ENCODE results near the gene CRADD.
"Not testable (repeated sequence)": the region's sequence is repeated elsewhere in the genome, so short reads cannot be mapped to it uniquely, and the experiment has no call there.

CRADD gene

DNA sequence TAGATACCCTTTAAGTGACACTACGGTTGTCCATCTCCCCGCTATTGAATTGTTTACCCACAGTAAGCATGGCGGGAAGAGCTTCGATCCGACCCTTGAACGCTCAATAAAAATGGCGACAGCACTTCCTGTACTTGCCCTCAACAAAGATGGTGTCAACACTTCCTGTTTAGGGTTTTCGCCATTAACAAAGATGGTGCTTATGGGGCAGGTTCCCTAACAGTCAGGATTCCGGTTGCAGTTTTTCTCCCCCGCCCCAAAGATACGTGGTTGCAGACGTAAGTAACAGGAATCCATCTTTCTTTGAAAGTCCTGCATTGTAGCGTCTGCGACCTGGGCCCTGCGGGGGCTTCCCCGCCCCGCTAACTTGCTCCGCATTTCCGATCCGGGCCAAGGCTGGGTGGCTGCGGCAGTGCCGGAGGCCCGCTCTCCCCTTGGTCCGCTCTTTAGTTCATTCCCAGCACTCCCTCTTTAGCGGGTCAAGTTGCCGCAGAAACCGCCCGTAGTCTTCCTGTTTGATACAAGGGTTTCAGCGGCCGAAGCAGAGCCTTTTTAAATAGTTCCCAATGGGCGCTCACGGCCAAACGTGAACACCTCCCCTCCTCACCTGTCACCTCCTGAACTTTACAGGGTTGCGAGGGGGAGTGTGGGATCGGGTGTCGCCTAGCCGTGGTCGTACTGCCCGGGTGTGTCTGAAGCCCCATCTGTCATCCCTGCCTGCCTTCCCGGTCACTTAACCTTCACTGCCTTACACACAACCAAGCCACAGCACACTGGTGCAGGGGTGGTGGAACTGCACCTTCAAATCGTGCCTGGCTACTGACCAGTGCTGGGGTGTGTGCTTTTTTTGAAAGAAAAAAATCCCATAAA lies at the start of gene CRADD:
Gene CRADD (plus strand): TSS at position 181 of the 870 bp plus-strand sequence.
- peak; percentile 99 for DNase-seq

DNA sequence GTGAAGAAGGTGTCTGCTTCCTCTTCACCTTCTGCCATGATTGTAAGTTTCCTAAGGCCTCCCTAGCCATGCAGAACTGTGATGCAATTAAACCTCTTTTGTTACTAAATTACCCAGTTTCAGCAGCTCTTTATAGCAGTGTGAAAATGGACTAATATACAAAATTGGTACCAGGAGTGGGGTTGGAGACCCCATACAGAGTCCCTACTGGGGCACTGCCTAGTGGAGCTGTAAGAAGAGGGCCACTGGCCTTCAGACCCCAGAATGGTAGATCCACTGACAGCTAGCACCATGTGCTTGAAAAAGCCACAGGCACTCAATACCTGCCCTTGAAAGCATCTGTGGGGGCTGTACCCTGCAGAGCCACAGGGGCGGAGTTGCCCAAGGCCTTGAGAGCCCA lies 44.8 kb upstream of the CRADD start:
- DNase-seq: no peak

DNA sequence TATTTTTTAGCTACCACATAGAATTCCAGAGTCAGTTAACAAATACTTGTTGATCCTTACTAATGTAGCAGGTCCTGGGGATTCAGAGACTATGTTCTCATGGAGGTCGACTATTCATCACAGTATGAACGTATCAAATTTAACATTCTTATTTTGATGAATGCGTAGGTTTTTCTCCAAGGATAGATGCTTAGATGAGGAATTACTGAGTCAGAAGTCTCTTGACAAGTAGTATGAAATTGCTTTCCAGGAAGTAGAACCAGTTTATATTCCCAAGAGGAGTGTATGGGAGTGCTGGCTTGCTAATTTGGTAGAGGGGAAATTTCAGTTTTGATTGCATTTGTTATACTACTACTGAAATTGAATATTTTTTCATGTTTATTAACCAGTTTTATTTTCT lies 42.8 kb upstream of the CRADD start:
- no peak for DNase-seq

DNA sequence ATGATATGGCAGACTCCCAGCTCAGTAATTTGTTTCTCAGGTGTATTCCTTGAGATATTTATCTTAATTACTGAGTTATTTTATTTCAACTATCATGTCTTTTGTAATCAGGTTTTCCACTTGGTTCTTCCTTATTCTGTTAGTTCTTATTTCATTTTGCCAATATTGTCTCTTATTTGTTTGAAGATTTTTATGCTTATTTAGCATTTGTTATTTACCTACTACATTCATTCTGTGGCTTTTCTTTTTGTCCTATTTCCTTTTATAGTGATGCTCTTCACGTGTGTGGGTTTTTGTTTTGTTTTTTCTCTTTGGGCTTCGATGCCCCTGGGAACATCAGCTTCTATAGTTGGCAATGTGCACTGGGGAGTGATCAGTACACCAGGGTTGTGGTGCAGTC lies 40.5 kb upstream of the CRADD start:
- no peak for DNase-seq

DNA sequence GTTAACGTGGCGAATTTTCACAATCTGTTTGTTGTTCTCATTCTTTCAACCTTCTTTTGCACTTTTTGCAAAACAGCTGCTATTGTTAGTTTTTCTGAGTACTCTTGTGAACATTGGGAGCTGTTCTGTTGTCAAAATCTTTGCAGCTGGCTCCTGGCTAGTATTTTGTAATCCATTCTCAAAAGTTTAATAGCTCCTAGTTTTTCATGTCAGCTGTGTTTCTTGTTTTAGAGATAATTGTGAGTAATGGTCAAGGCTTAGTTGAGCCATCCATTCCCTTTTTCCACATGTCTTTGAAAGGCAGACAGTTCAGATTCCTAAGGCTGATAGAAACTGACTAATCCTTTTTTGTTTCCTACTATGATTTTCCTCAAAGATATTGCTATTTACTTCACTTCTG lies 39.1 kb upstream of the CRADD start:
- no peak for DNase-seq

DNA sequence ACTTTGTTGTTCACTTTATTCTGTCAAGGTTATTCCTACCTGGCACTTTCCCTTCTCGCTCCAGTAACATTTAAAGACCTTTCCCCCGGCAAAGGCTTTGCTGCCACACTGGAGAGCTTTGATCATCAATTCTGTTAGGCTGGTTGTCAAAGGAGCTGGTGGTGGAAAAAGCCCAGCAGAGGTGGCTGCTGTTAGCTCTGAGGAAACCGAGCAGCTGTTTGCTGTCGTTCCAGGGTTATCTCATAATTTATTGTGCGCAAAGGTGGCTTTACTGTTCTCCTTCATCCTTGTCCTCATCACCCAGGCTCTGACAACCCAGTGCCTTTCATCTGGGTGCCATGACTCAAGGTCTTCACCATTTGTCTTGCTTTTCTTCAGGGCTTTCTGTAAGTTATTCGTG lies 38.2 kb upstream of the CRADD start:
- DNase-seq: no peak

DNA sequence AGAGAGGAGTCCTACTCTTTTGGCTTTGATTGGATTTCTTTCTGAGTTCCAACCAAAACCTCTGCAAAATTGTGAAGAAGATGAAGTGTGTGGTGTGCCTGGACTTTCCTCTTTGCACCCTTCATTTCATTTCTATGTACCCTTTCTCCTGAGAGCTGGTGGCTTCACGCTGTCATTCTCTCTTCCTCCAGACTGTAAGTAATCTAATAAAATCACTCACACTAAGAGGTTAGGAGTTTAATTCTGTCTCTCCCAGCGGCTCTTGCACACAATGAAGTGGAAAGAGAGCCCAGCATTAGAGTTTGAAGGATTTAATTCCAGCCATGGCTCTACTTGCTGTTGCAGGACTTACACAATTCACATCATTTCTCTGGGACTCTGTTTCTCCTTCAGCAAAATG lies 37.8 kb upstream of the CRADD start:
- DNase-seq: no peak

DNA sequence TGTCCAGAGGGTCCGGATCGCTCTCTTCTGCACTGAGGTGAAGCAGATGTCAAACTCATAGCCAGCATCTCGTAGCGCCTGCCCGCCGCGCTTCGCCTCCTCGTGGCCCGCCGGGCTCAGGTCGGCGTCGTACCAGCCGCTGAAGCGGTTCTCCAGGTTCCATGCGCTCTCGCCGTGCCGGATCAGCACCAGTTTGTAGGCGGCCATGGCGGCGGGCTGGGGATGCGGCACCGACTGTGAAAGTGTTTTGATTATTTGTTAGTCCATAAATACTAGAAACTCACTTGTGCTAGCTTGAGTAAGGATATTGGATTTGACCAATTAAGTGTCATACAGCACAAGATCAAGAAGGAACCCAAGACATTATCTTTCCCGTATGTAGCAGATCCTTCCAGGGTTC lies 35.8 kb upstream of the CRADD start:
- not testable (repeated sequence) for DNase-seq

DNA sequence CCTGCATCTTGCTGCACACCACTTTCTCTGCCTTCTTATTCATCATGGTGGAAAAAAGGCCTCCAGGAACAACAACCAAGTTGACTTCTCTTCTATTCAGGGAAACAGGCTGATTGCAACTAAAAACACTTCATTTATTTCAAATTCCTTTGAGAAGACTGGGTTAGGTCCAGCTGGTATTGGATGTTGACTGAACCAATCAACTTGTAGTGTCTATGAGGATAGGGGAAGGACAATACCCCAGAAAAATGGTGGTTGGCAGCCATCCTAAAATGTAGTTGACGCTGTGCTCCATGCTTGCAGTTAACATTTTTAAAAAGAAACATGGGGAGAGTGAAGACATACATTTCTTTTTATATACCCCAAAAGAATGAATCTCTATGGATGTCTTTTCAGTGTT lies 34.4 kb upstream of the CRADD start:
- no peak for DNase-seq

DNA sequence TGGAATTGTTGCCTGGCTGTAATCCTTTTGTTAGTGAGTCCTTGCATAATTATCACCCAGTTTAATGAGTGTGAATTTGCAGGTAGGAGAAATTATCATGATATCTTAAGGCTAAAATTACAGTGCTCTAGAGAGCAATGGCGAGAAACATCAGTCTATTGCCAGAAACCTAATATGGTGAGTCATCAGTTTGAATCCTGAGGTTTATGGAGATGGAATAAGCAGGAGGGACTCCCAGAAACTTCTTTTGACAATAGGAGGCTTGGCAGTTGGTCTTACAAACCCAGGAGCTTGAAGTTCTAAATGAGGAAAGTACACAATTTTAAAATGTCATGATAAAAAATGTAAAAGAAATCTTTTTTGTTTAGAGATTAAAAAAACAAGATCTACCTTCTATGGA lies 31.5 kb upstream of the CRADD start:
- no peak for DNase-seq

DNA sequence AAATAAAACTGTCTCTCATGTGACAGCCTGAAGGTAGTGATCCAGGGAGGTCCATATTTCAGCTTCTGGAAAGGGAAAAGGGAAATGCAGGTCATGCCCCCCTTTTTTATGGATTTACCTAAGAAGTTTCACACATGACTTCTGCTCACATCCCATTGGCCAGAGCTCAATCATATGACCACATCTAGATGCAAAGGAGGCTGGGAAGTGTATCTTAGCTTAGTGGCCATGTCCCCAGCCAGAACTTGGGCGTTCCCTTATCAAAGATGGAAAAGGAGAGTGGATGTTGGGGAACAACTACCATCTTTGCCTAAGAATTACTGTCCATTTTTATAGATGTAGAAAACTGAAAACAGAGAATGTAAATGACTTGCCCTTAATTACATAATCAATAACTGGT lies 26.5 kb upstream of the CRADD start:
- DNase-seq: no peak

DNA sequence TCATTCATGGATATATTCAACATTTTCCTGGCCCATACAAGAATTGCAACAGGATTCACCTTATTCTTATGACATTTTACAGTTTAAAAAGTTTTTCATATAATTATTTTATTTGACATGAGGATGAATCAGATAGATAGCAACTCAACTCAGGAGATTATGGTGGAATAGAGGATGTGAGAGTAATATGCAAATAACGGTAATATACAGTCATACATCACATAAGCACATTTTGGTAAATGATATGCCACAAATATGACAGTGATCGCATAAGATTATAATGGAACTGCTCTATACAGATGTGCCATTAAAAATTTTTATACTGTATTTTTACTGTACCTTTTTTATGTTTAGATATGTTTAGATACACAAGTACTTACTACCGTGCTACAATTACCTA lies 24.1 kb upstream of the CRADD start:
- DNase-seq: no peak

DNA sequence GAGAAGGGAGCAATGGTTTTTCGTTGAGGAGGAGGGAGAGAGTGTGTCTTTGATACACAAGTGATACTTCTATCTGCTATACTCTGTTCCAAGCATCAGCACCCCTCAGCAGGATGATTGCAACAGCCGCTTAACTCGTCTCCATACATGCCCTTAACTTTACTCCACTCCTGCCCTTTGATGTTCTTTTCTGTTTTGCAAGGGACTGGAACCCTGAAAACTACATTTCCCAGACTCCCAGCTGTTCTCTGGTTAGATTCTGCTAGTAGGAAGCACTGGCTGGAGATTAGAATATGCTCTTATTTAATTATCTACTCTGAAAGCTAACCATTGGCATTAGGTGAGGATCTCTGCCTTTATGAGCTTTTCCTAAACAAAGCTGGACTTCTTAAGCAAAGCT lies 23.5 kb upstream of the CRADD start:
- DNase-seq: no peak

DNA sequence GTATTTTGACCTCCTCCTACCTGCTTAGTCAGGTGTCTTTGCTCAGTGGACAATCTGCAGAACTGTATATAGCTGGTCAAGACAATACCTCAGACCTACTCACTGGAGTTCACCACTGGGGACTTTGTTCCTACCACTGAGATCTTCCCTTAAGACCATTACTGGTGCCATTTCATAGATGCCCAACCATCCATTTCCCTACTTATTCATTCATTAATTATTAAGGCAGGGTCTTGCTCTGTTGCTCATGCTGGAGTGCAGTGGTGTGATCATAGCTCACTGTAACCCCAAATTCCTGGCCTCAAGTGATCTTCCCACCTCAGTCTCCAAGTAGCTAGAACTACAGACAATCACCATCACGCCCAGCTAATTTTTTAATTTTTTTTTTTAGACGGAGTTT lies 22.8 kb upstream of the CRADD start:
- no peak for DNase-seq

DNA sequence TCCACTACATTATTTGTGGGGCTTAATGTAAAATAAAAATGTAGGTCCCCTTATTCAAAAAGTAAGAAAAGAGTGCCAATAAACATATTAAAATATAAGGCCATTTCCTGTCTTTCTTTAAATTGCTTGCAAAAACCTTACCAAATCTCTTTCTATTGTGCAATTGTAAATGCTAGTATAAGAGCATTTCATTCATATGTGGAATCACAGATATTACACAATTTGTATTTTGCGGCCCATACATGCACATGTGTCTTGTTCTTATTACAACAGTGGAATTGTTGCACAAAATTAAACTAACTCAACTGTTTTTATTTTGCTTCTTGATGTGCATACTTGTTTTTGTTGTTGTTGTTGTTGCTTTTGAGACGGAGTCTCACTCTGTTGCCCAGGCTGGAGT lies 20.1 kb upstream of the CRADD start:
- DNase-seq: no peak

DNA sequence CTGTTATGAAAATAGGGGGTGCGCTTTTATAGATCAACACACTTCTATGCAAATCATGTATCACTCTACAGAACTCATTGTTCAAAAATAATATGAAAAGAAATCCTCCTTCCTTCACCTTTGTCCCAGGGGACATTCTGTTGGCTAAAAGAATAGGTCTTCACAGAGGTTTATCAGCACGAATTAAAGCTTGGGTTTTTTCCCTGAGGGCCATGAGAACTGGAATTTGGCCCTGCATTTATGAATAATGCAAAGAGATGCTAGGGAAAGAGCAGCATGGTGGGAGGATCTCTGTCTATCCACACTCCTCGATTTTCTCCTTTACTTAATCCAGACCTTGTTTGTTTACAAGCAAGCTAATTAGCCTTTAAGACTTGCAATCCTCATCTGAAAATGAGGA lies 16.2 kb upstream of the CRADD start:
- DNase-seq: no peak

DNA sequence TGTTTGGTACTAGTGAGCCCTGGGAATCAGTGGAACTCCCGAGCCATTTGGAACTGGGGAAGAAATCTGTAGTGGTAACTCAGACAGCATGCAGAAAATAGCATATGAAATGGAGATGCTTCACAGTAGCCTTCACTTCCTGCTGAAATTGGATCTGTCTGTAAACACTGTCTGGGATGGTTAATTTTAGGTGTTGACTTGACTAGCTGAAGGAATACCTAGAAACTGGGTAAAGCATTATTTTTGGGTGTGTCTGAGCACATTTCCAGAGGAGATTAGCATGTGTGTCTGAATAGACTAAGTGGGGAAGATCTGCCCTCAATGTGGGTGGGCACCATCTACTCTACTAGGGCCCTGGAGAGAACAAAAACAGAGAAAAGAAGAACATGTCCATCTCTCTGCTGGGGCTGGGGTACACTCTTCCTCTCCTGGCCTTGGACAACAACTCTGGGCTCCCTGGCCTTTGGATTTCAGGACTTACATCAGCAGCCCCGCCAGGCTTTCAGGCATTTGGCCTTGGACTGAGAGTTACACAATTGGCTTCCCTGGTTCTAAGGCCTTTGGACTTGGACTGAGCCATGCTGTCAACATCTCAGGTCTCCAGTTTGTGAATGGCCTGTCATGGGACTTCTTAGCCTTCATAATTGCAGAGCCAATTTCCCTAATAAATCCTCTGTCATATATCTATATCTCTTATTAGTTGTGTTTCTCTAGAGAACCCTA lies 14.0 kb upstream of the CRADD start:
- peak; percentile 72 for DNase-seq

DNA sequence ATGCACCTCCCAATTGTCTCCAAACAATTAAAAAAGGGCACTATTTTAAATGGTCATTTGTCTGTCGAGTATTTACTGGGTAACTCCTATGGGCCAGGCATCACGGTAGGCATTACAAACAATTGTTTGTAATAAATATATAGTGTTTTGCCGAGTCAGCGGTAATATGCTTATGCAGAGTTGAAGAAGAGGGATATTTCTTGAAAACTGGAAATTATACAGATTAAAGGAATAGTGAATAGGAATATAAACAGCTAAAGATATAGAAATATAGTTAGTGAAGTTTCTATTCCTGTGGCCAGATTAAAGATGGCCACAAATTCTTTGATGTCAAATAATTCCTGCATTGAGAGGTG lies 13.5 kb upstream of the CRADD start:
- DNase-seq: no peak

DNA sequence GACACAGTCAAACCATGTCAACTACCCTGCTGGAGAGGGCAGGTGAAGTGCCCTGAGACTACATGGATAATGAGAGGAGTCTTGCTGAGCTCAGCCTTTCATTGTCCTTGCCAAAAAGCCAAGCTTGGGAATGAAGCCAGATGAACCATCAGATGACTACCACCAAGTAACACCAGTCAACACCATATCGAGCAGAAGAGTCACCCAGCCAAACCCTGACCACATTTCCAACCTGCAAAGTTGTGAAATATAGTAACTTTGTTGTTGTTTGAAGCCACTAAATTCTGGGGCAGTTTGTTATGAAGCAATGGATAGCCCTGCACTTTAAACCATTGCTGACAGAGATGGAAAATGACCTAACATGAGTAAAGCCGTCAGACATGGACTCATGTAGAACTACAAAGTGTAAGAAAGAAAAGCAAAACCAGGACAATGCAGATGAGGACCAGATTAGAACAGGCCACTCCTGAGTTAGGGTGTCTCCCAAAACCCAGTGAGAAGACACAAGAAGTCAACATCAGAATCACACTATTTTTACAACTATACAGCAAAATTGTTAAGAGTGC lies 12.5 kb upstream of the CRADD start:
- DNase-seq: no peak

DNA sequence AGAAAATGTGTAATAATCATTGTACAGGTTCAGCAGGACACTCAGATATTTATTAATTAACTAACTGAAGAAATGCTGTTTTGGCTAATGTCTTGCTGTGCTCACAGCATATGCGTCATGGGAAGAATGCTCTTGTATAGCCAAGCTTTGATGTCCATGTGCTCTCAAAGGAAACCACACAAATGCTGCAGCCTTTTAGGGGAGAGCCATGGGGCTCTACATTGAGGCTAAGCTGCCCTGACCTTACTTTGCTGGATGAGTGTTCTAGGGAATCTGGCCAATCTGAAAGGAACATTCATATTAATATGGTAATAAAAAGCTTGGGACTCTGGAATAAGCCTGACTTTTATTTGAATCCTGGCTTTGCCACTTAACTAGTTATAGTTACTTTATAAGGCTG lies 9.5 kb upstream of the CRADD start:
- no peak for DNase-seq

DNA sequence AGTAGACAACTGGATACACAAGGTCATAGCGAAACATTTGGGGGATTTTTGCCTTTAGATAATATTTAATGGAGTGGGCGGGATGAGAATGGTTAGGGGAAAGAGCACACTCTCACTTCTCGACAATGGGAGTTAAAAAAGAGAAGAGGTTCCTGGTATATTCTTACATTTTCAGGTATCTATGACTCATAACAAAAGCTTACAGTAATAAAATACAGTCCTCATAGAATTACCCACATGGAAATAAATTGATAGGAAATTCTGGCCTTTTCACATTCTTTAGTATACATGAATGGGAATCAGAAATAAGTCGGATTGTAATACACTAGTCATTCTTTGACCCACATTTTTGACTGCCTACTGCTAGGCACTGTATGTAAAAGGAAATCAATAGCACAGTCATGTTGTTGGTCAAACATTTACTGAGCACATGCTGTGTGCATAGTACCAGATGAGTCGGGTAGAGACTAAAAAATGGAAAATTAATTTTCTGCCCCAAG lies 8.2 kb upstream of the CRADD start:
- DNase-seq: no peak

DNA sequence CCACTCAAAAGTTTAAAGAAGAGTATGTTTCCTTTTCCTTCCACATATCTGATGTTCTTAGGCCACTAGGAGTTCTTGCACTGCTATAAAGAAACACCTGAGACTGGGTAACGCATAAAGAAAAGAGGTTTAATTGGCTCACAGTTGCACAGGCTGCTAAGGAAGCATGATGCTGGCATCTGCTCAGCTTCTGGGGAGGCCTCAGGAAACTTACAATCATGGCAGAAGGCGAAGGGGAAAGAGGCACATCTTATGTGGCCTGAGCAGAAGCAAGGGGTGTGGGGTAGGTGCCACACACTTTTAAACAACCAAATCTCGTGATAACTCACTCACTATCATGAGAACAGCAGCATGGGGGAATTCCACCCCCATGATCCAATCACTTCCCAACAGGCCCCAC lies 7.7 kb upstream of the CRADD start:
- DNase-seq: no peak

DNA sequence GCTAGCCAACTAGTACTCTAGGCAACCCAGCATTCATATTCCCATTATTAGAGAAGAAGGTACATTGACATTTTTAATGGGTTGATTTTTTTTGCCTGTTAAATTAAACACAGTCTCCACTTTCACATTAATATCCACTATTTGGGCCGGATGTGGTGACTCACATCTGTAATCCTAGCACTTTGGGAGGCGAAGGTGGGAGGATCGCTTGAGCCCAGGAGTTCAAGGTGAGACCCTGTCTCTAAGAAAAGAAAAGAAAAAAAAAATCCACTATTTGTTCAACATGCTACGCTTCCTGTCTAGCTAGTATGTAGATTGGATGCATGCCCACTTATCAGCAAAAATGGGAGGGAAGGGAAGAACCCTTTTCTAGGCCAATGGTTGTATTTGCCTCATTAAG lies 7.1 kb upstream of the CRADD start:
- peak; percentile 44 for DNase-seq

DNA sequence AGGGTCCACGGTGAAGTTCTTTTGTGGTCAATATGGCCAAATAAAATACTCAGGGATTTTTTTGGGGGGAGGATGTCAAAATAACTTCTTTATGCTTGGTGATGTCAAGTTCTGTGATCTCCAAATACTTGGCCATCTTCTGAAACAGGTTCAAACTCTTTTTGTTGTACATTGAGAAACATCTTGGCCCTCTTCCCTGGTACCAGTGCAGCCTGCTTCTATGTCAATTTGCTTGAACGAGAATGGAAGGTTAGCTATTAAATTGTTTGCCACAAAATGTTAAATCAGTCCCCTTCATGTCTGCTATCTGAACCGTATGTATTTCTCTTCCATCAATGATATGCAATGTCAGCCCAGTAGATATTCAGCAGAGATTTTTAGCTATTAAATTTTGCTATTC lies 6.1 kb upstream of the CRADD start:
- DNase-seq: no peak

All from DMS53 (cell line).